ENCODE data around the gene ASRGL1.
"Not testable (repeated sequence)": the region's sequence is repeated elsewhere in the genome, so short reads cannot be mapped to it uniquely, and the experiment has no call there.

ASRGL1 gene

DNA sequence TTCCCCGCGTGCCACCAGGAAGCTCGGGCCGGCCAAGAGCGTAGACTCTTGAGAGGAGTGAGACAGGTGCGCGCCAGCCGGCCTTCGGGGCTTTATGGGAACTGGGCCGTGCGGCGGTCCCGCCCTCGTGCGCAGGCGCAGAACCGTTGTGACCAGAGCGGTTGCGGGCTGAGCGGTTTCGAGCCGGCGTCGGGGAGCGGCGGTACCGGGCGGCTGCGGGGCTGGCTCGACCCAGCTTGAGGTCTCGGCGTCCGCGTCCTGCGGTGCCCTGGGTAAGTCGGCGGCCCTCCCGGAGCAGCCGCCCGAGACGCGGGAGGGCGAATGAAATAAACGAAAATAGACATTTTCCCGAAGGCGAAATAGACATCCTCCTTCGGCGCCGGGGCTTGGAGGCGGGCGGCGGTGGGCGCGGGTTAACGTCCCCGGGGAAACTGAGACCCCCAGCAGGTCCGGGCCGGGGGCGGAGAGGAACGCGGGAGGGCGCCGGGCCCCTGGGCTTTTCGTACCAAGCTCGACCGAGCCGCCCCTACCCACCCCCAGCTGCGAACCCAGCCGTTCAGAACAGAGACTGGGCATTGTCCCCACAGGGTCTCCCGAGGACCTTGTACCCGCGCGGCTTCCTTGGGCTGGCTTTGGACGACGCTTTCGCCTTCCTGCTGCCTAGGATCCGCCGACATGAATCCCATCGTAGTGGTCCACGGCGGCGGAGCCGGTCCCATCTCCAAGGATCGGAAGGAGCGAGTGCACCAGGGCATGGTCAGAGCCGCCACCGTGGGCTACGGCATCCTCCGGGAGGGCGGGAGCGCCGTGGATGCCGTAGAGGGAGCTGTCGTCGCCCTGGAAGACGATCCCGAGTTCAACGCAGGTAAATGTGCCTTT lies at the start of gene ASRGL1:
Gene ASRGL1 (plus strand): TSS at position 146 of the 879 bp plus-strand sequence. CDS start 530 bp downstream, at position 676.
- DNase-seq = peak; percentile 77

DNA sequence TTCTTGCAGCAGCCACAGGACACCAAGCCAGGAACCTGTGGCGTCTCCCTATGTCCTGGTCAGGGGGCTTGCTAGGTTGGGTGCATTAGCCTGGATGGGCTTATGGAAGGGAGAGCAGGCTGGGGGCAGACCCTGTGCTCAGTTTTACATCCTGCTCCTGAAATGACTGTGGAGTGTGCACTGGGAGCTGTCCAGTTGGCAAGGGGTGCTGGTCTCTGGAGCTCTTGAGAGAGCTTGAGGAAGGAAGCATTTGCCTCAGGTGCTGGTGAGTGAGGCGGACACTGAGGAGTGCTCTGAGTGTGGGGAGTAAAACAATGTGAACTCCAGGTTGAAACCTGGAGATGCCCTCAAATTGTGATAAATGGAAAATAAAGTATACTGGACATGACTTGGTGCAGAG lies 41.7 kb upstream of the ASRGL1 start:
- no peak for DNase-seq

DNA sequence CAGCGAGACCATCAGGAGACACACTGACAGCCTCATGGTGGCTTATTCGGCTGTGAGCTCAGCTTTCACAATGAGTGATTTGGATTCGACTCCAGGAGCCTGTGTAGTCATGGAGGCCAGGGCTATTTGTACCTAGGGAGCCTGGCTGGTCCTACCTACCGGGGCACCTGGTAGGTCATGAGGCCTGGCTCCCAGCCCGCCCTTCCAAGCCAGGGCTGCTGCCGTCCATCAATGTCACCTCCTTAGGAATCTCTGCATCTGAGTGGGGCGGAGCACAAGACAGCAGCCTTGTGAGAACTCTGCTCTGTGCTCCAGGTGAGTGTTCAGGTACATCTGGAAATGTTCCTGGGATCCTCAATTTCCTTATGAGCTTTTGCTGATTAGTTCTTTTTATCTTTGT lies 38.3 kb upstream of the ASRGL1 start, which contains the start of gene SCGB1D4:
Gene SCGB1D4 (minus strand): TSS at position 101 of the 400 bp plus-strand sequence. CDS start 65 bp downstream, at position 36.
- DNase-seq = no peak

DNA sequence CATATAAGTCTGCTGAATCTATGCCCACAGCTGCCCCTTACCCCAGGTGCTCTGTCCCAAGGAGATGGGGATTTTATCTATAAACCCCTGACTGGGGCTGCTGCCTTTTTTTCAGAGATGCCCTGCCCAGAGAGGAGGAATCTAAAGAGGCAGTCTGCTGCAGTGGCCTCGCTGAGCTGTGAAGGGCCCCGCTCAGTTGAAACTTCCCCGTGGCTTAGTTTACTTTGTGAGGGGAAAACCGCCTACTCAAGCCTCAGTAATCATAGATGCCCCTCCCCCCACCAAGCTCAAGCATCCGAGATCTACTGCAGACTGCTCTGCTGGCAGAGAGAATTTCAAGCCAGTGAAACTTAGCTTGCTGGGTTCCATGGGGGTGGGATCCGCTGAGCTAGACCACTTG lies 31.0 kb upstream of the ASRGL1 start:
- no peak for DNase-seq

DNA sequence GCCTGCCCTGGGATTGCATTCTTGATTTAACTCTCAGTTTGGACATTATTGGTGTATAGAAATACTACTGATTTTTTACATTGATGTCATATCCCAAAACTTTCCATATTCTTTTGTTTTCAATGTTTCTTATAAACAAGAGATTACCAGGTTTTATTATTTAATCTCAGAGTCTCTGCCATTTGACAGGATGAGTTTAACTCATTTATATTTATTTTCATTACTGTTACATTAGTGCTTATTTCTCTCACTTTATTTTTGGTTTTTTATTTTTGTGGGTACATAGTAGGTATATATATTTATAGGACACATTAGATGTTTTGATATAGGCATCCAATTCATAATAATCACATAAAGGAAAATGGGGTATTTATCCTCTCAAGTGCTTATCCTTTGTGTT lies 29.3 kb upstream of the ASRGL1 start:
- DNase-seq = no peak

DNA sequence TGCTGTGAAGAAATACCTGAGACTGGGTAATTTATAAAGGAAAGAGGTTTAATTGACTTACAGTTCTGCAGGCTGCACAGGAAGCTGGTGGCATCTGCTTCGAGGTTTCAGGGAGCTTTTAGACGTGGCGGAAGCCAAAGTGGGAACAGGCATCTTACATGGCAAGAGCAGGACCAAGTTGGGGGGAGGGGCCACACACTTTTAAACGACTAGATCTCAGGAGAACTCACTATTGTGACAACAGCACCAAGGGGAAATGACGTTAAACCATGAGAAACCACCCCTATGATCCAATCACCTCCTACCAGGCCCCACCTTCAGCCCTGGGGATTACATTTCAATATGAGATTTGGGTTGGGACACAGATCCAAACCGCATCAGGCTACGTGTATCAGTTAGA lies 27.3 kb upstream of the ASRGL1 start:
- DNase-seq = no peak

DNA sequence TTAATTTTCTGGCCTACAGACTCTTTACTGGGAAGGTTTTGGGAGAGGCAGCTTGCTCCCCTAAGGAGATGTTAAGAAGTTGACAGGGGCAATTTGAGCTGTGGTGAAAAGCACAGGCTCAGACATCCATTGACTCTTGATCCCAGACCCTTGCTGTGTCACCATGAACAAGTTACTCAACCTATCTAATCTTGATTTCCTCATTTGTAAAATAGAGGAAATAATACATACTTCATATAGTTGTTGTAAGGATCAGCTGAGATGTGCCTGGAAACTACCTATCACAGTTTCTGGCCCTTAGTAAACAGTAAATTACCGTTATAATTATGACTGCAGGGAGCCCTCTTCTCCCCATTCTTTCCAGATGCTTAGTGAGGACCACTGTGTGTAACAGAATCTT lies 21.8 kb upstream of the ASRGL1 start:
- no peak for DNase-seq

DNA sequence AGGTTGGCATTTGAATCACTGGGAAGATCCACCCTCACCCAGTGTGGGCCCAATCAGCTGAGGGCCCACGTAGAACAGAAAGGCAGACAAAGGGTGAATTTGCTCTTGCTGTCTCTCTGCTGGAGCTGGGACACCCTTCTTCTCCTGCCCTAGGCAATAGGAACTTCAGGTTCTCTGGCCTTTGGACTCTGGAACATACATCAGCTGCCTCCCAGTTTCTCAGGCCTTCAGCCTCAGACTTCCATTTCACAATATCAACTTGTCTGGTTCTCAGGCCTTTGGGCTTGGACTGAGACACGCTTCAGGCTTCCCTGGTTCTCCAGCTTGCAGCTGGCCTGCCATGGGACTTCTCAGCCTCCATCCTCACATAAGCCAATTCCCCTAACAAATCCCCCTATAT lies 14.7 kb upstream of the ASRGL1 start:
- DNase-seq = no peak

DNA sequence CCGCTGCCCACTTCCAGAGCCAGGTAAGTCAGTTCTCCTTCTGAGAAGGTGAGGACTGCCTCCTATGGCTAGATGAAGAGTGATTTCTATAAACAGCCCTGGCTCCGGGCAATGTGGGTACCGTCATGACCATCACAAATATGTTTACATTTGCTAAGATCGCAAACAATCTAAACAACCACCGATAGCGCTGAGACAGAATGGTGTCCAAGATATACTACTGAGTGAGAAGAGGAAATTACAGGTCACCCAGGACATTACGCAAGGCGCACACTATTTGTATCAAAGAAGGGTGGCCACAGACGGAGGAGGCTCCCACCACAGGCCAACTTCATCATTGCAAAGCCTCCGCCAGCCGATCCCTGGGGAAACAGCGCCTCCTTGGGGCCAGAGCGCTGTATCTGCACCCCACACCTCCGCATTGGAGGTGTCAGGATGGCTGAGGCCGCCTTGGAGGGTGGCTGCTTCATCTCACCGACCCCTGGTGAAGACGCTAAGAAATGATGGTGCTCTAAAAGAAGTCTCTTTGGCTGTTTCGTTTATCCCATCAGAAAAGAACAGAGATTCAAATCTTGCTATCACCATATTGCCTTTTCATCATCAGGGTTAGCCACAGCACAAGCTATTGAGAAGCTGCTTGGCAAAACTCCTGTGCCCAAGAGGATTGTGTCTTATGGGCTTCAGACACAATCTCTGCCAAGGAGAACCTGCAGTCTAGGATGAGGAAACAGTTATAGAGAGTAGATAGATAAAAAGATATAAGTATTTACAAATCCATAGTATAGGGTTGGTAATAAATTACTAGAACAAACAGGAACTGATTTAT lies 12.3 kb upstream of the ASRGL1 start:
- DNase-seq = peak; percentile 57

DNA sequence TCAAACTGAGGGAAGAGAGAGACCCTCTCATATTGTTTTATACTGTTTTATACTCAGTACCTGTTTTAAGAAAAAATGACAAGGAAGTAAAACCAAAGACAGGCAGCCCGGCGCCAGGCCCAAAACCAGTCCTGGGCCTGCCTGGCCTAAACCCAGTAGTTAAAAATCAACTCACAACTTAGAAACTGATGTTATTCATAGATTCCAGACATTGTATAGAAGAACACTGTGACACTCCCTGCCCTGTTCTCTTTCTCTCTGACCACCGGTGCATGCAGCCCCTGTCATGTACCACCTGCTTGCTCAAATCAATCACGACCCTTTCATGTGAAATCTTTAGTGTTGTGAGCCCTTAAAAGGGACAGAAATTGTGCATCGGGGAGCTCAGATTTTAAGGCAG lies 11.5 kb upstream of the ASRGL1 start:
- DNase-seq = not testable (repeated sequence)

DNA sequence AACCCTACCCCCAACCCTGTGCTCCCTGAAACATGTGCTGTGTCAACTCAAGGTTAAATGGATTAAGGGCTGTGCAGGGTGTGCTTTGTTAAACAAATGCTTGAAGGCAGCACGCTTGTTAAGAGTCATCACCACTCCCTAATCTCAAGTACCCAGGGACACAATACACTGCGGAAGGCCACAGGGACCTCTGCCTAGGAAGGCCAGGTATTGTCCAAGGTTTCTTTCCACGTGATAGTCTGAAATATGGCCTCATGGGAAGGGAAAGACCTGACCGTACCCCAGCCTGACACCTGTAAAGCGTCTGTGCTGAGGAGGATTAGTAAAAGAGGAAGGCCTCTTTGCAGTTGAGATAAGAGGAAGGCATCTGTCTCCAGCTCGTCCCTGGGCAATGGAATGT lies 10.5 kb upstream of the ASRGL1 start:
- not testable (repeated sequence) for DNase-seq

DNA sequence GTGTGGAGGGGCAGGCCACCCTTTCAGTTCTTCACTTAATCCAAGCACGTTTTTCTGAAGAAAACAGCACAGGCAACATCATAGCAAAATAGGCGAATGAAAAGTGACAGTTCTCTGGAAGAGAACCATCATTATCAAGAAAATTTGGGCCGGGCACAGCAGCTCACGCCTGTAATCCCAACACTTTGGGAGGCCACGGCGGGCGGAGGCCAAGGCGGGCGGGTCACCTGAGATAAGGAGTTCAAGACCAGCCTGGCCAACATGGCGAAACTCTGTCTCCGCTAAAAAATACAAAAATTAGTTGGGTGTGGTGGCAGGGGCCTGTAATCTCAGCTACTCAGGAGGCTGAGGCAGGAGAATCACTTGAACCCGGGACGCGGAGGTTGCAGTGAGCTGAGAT lies 9.7 kb upstream of the ASRGL1 start:
- DNase-seq = not testable (repeated sequence)

DNA sequence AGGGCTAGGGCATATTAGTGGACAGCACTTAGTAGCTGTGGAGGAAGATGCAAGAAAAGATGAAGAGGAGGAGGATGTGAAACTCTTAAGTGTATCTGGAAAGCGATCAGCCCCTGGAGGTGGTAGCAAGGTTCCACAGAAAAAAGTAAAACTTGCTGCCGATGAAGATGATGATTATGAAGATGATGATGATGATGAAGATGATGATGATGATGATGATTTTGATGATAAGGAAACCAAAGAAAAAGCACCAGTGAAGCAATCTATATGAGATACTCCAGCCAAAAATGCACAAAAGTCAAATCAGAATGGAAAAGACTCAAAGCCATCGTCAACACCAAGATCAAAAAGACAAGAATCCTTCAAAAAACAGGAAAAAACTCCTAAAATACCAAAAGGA lies 6.0 kb upstream of the ASRGL1 start:
- not testable (repeated sequence) for DNase-seq

DNA sequence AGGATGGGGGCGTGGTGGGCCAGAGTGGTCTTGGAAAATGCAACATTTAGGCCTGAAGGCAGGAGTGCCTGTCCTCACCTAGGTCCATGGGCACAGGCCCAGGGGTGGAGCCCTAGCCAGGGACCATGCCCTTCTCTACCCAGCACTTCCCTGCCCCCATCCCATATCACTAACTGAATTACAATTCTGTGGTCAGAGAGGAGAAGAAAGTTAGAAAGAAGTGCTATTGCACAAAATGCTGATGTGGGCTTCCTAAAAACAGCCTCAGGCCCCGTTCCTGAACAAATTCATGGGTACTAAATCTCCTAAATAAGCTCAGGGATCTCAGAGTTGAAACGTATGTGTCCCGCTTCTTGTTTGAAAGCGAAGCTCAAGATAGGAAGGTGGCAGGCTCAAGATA lies 3.5 kb upstream of the ASRGL1 start:
- DNase-seq = no peak

DNA sequence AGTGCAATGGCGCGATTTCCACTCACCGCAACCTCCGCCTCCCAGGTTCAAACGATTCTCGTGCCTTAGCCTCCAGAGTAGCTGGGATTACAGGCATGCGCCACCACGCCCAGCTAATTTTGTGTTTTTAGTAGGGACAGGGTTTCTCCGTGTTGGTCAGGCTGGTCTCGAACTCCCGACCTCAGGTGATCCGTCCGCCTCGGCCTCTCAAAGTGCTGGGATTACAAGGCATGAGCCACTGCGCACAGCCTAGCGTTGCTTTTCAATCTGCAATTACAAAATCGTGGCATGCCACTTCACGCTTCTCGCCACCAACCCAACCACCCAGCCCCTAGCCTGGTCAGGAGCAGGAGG lies 322 bp upstream of the ASRGL1 start:
- DNase-seq = not testable (repeated sequence)

DNA sequence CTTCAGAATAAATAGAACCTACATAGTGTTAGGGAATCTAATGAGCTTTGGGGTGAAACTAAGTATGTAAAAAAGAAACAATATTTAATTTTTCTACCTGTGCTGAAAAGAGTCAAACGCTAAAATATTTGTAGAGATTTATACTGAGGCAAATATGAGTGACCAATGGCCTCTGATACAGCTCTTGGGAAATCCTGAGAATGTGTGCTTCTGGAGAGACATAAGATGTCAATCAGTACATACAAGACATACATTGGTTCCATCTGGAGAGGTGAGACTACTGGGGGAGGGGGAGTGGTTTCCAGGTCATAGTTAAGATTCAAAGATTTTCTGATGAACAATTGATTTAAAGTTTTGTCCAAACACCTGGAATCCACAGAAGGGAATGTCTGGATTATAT lies 970 bp downstream of the ASRGL1 start:
- DNase-seq = no peak

DNA sequence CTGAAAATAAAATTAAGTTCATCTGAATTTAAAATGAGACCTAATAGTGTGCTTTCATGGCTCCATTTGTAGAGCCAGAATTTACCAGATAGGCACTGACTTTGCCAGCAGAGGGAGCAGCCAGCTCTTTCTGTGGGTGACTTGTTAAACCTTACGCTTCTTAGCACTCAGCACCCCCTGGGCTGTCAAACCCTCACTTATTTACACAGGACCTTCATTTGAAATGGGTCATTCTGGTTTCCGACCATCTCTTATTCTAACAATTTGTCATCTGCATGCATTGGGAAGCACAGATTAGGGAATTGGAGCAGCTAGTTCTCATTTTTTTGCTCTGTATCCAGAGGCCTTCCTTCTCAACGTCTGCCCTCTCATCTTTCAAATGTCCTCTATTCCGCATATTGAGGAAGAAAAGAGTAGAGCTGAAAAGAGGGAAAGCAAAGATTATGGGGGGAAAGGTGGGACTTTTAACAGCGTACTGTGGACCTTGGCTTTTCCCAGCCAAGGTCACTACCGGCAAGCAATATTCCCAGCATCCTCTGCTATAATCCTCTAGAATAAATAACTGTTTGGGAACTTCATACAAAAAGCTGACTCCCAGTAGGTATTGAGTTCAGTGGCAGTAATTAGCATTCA lies 3.1 kb downstream of the ASRGL1 start:
- DNase-seq = peak; percentile 42

DNA sequence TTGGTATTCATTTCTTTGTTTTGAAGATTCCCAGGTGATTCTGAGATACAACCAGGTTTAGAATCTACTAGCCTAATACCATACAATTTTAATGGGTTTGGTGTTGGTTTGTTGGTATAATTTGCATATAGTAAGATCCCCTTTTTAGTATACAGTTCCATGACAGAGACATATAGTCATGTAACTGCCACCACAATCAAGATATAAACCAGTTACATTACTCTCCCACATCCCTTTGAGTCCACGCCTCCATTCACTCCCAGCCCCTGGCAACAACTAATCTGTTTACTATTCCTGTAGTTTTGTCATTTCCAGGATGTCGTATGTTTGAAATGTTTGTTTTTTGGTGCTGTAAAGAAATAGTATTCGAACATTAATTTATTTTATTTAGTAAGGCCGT lies 4.3 kb downstream of the ASRGL1 start:
- DNase-seq = no peak

DNA sequence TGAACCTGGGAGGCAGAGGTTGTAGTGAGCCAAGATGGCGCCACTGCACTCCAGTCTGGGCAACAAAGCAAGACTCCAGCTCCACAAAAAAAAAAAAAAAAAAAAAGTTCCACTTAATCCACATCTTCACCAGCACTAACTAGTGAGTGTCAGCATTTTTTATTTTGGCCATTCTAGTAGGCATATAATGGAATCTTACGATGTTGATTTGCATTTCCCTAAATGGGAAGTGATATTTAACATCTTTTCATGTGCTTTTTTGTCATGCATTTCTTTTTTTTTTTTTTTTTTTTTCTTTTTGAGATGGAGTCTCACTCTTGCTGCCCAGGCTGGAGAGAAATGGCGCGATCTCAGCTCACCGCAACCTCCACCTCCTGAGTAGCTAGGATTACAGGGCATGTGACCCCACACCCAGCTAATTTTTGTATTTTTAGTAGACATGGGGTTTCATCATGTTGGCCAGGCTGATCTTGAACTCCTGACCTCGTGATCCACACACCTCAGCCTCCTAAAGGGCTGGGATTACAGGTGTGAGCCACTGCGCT lies 6.5 kb downstream of the ASRGL1 start:
- DNase-seq = not testable (repeated sequence)

DNA sequence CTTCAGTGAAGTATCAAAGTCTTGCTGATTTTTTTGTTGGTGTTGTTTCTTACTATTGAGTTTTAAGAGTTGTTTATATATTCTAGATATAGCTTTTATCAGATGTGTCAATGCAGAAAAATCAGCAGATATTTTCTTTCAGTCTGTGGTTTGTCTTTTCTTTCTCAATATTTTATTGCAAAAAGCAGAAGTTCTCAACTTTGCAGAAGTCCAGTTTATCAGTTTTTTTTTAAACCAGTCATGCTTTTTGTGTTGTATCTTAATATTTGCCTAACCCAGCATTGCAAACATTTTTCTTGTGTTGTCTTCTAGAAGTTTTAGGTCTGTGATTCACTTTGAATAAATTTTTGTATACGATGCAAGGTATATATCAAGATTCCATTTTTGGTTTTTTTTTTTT lies 7.0 kb downstream of the ASRGL1 start:
- no peak for DNase-seq

DNA sequence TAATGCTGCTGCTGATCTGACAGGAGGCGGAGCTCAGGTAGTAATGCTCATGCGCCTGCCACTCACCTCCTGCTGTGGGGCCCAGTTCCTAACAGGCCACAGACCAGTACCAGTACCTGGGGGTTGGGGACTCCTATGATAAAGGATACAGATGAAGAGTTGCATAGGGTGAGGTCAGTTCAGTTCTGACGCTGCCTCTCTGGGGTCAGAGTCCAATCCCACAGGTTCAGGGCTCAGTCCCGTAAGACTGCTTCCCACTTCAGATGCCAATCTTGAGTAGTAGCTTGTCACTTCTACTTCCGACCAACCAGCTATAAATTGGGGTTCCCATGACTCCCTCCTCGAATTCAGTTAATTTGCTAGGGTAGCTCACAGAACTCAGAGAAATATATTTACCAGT lies 8.6 kb downstream of the ASRGL1 start:
- no peak for DNase-seq

DNA sequence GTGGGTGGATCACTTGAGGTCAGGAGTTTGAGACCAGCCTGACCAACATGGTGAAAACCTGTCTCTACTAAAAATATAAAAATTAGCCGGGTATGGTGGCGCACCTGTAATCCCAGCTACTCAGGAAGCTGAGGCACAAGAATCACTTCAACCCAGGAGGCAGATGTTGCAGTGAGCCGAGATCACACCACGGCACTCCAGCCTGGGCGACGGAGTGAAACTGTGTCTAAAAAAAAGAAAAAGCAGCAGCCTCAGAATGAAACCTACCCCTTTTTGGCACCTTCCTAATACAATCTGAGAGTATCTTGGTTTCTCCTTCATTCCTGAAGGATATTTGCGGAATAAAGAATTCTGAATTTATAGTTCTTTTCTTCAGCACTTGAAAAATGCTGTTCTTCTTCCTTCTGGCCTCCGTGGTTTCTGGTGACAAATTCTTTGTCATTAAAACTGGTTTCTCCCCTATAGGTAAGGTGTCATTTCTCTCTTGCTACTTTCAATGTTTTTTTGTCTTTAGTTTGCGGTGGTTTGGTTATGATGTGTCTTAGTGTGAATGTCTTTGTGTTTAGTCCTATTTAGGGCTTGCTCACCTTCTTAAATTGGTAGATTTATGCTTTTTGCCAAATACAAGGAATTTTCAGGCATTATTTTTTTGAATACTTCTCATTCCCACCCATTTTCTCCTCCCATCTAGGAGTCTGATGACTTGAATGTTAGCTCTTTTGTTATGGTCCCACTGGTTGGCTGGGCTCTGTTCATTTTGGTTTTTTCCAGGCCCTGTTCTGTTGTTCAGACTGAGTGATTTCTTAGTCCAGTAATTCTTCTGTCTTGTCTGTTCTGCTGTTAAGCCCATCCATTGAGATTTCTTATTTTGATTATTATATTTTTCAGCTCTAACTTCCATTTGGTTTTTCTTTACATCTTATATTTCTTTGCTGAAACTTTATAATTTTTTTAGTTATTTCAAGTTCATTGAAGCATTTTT lies 15.4 kb downstream of the ASRGL1 start:
- DNase-seq = no peak

Measured in stimulated activated CD4-positive, alpha-beta T cell treated with anti-CD3 and anti-CD28 coated beads, Interleukin-12 subunit alpha, Interleukin-12 subunit beta, amount 100 ng/mL, for 4 hours (primary cell).